AG20443 (cell line): Measurements from ENCODE around the gene RPS17.

Source experiments
- DNase-seq: peaks from one replicate; pipeline ENCODE4 v3.0.0; 2012; ENCODE audit warnings: low spot score, mixed read lengths

Gene RPS17

DNA sequence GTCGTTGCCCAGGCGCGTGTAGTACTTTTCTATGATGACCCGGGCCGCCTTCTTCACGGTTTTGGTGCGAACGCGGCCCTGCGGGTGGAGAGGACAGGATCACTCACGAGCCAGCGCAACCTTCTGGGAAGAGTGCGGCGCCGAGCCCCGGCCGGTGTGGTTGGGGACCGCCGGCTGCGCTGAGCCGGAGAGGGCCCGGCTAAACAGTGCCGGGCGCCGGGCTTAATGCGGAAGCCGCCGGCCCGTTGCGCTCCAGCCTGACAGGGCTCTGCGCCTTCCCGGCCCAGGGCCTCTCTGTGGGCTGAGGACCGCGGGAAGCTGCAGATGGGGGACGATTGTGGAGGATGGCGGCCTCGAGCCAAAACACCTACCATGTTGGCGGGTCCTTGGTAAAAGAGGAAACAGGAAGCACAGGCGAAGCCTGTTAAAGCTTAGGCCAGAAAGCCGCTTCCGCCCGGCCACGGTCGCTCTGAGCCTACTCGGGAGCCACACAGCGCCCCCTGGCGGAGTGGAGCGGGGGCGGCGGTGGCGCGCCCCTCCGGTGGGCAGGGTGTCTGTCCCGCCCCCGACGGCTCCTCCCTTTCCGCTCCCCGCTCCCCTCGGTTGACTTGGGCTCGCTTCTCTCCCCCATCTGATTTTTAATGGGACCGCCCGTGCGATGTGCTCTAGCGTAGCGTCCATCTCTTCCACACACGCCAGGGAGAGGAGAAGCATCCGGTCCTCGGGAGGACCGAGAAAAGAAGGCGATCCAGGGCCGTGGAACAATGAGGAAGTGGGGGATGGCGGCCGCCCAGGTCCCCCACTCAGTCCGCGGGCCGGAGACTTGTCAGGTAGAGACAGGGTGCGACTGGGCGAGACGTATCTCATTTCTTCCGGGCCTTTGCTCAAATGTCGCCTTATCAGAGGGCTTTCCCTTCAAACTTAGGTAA is at the start of gene RPS17:
RPS17 (minus strand) TSS at position 403 of the 929 bp plus-strand sequence; CDS start at position 374, 29 bp downstream.
- peak; percentile 100 for DNase-seq

DNA sequence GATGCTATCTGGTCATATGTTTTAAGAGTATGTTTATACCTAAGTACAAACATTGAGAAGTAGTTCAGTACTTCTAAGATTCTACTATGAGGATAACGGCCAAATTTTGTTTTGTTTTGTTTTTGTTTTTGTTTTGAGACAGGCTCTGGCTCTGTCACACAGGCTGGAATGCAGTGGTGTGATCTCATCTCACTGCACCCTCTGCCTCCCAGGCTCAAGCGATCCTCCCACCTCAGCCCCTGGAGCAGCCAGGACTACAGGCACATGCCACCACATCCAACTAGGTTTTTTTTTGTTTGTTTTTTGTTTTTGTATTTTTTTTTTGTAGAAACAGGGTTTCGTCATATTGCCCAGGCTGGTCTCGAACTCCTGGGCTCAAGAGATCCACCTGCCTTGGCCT is 47.5 kb upstream of the RPS17 start:
- no peak for DNase-seq

DNA sequence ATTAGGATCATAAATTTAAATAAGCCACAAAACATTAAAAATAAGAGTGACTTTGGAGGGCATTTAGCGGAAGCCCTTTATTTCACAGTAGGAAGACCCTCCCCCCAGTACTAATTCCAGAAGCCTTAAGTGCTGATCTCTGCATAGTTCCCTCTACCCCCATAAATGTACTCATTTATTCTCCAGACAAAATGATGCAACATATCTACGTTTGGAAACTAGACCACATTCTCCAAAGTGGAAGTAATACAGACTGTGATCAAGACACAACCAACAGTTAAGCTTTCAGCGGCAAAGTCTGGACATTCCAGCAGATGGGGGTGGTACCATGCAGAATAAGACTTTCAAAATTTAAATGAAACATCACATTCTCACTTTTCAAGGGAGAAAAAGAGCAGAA is 44.8 kb upstream of the RPS17 start:
- peak; percentile 50 for DNase-seq

DNA sequence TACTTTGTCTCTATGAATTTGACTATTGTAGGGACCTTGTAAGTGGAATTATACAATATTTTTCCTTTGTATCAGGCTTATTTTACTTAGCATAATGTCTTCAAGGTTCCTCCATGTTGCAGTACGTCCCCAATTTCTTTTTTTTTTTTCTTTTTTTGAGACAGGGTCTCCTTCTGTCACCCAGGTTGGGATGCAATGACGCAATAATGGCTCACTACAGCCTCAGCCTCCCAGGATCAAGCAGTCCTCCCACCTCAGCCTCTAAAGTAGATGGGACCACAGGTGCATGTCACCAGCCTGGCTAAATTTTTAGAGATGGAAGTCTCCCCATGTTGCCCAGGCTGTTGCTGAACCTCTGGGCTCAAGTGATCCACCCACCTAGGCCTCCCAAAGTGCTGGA is 40.5 kb upstream of the RPS17 start:
- no peak for DNase-seq

DNA sequence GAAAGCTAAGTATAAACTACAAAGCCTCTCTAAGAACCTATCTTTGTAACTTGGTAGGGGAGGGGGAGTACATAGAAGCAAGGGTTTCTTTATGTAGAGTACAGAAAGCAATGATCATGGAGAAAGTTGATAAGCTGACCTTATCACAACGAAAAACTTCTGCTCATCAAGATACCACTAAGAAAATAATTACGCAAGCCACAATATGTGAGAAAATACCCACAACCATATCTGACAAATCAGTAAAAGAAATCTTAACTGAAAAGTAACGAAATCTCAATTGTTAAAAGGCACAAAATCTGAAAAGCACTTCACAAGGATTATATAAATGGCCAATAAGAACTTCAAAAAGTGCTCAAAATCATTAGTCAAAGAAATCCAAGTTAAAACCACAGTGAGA is 35.1 kb upstream of the RPS17 start:
- no peak for DNase-seq

DNA sequence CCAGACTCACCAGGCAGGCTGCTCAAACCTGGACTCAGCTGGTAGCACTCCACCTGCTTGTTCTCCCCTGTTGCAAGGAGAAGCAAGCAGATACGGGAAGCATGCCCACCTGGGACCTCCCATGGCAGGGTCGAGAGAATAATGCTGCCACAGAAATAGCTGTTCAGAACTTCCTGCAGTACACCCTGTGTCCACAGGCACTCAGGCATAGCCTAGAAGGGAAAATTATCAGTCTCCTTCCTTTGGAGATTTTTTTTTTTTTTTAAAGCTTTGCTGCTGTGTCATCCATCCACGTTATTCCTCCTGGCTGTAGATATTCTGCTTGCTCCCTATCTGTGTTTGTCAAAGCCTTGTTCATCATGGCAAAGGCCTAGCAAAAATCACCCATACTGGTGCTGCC is 32.7 kb upstream of the RPS17 start:
- no peak for DNase-seq

DNA sequence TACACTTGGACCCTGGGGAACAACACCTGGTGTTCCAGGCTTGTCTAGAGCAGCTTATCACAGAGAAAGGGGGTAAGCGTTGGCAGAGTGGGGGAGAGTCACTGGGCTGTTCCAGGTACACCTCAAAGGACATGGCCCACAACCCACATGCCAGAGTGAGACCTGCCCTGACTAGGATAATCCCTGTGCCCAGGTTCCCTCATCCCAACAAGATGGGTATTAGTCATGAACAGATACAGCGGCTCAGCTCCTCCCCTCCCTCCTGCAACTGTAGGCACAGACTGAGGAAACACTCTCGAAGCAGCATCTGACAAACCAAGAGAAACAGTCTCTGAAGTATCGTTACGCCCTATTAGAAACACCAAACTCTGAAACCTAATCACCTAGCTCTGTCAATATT is 32.1 kb upstream of the RPS17 start:
- DNase-seq: peak; percentile 32

DNA sequence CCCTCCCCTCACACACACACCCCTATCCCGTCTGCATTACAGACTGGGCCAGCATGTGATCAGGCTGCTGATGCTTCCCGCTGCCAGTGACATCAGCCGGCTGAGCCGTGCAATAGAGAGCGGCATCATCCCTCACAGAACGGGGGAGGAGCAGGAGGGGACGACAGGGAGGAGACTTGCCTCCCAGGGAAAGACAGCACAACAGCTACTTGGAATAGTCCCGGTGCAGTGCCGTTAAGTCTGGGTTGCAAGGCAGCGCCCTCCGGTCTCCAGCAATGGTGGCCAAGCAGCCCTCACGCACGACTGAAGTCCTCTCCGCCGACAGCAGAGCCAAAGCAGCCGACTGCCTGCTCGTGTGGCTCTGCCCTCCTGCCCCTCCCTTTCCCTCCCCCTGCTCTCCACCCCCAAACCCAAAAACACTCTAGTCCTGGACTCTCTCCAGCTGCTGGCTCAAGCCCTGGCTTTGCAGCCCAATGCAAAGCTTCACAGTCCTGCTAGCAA is 31.5 kb upstream of the RPS17 start:
- peak; percentile 93 for DNase-seq

DNA sequence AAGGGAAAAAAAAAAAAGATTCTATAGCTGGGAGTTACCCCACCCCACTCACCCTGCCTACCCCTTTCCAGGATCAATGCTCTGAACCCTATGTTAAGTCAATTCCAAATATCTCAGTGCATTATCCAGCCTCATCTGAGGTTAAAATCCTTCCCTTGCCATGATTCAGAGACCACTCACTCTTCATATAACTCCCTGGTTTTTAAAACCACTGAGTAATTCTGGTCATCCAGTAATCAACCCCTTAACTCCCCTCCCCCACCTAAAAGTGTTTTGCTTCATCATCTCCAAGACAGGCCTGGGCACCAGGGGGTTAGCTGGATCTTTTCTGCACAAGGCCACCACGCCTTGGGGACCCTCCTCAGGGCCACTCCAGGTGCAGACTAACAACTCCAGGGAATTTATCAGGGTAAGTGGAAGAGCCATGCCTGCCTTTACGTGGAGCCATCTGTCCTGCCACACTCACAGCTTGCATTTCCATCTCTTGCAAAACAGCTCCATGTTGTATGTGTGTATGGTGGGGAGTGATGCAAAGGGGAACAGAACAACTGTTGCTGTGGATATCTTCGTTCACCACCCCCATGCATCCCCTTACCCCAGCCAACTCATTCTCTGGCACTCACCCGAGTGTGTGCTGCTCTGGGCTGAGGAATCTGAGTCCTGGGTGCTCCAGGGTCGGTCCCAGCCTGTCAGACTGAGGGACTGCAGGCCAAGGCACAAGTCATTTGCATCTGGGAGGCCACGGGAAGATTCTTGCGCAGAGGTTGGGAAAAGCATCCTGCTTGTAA is 30.7 kb upstream of the RPS17 start:
- DNase-seq: peak; percentile 20

DNA sequence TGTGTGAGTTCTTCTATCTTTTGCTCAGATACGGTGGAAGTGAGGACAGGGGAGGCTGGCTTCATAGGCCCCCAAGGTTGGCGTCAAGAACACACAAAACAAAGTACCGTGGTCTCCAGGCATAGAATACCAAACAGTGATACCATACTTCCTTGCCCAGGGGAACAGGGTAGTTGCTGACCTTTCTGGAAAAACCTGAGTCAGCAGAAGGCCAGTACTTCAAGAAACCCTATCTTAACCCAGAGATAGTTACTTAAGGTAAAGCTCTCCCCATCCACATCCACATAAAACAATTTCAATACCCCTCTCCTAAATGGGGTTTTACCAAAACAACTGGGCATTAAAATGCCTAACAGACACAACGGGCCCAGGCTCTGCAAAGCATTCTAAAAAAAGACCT is 29.6 kb upstream of the RPS17 start:
- no peak for DNase-seq

DNA sequence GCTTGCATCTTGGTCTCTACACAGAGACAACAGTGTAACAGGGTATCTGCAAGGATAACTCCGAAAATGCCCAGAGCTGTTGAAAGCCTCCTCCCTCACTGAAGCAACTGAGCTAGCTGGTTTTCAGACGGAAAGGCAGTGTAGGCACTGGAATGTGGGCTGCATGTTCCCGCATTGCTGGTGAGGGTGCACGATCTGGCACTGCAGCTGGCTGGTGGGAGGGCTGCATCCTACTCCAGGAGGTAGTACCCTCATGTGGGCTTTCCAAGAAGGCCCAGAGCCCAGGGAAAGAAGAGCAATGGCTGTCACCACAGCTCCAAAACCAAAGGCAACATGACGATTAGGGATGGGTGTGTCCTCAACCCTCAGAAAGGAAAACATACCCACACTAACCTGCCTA is 28.7 kb upstream of the RPS17 start:
- DNase-seq: no peak

DNA sequence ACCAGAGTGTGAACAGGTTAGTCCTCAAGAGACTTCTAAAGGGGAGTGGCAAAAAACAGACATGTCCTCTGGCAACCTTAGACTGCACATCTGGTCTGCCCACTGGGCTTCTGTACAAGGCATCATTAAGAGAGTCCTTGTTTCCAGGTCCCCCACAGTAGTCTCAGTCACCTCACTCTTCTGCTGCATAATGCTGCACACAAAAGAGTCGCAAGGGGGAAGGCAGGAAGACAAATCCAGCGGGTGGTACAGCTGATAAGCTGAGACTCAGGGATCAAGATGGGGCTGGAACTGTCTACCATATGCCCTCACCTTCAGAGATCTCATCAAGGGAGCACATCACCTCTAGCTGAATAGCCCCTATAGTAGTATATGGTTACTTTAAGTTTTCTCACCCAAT is 27.4 kb upstream of the RPS17 start:
- DNase-seq: no peak

DNA sequence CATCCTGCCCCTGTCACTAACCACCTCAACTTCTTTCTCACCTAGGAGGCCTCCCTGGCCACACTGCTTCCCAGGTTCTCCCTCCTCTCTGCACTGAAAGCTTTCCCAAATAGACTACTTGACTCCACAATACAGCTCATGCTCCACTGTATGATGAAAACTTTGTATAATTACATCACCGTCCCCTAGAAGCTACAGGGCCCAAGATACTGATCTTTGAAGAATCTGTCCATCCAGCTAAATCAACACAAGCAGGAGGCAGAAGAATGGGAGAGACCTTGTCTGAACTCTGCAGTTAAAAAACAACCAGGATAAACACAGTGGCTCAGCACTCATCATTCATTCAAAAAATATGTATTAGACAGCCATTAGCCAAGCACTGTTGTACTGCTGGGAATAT is 26.4 kb upstream of the RPS17 start:
- DNase-seq: peak; percentile 18

DNA sequence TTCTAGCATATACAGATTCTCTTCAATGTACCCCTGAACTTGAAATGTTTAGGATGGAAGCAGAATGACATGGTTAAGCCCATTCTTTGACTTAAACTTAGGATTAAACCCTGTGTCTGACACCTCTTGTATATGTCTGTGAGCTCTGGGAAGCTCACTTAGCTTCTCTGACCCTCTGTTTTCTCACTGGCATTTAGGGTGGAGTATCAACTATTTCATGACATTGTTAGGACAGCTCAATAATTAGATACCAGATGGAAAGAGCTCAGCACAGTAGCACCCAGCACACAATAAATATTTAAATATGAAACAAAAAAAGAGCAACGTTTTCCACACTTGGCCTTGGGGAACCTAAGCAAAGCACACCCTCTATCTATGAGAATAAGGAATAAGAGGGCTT is 18.2 kb upstream of the RPS17 start:
- DNase-seq: no peak

DNA sequence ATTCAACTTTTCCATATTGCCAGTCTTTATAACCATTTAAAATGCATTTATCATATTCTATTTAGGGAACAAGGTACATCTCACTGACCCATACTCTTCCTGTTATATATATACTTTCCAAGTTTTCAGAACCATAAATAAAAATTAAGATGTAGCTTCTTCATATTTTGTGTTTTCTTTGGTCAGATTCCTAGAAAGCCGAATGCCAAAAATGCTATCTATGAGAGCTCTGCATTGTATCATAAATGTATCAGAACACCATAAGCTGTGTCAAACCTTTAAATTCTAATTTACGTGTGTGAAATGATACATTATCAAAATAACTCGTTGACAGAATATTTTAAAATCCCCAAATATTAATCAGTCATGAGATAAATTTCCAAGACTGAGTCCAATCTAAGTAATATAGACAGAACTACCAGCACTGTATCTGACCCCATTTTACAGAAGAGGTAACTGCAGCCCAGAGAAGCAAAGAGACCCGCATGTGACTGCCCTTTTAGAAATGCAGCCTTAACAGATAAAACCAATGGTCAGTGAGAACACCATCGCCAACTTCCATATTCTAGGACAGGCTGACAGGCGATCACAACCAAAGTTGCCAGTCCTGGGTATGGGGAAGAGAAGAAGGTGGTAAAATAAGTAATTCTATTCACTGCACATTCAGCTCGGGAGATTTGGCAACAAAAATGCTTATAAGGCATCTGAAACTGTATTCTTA is 16.2 kb upstream of the RPS17 start:
- DNase-seq: no peak

DNA sequence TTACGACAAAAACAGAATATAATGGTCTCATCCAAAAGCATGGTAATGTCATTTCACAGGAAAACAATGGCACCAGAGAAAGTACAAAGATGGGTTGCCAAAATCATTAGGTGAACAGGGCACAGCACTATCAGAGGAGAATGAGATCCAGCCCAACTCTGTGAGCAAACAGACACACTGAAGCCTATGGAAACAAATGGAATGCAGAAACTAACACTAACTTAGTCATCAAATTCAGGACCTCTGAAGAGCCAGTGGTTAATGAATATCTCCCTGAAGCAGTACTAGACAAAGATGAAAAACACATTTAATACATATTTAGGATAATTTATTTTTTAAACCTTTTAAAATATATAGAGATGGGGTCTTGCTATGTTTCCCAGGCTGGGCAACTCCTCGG is 14.6 kb upstream of the RPS17 start:
- no peak for DNase-seq

DNA sequence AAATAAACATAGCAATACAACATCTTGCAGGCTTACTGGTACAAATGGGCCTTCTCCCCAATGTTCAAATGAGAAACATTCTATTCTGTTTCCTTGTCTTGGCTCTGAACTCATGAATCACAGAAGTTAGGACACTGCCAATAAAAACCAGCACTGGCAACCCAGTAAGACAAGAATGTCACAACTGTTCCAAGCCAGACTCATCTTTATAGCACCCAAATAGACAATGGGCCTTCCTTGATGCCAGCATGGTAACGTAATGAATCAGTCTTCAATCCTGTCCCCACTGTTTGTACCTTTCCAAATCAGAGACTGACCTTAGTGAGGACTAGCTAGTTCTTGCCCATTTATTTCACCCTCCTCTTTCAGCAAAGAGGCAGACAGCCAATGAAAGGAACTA is 14.1 kb upstream of the RPS17 start:
- peak; percentile 66 for DNase-seq

DNA sequence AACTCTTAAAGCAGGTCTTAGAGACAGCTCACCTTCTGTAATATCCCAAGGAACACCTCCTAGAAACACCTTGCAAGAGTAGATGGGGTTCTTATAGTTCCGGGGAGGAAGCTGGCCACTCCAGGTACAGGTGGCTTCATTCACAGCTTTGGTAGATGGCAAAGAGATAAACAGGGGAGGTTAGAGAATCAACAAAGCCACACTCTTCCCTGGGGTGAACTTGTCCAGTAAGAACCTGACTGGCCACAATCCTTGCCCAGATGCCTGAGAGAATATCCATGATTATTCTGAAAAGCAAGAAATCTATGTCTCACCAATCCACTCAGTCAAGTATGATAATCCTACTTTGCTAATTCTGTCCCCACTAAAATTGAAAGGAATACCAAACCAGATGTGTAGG is 13.6 kb upstream of the RPS17 start:
- no peak for DNase-seq

DNA sequence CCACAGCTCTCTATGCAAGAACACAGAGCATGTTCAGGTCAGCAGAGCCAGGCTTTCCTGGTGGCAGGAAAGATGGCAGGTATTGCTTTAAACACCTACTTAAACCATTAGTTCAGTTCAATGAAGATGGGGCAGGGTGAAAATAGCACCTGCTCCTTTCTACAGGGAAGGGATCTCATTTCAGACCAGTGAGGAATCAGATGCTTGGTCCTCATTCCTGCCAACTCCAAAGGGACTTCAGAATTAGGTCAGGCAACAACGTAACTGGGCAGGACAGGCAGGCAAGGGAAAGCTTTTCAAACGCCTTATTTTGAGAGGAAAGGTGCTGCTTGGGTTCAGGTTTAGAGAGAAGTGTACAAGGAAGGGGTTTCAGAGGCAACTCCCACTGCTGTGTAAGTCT is 12.6 kb upstream of the RPS17 start:
- no peak for DNase-seq

DNA sequence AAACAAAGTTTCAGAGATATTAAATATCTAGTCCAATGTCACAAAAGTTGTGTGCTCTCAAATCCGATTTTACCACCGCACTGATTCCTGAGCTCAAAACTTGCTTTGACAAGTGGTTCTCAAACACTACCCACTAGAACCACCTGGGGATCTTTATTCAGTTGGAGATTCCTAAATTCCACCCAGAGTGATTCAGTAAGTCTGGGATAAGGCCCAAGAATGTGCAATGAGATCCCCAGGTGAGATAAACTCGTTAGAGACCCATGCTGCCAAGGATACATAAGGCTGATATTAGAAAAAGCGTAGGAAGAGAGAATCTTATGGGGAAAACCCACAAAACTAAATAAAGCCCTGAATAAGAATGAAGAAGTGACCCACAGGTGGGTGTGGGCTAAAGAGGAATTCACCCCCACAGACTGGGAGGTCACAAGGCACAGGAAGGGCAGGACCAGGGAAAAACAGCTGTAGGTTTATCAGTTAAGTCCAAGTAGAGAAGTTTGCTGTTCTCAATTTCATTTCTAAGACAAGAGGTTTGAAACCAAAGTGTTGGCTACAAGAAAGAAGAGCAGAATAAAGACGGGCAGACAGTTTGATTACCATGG is 11.5 kb upstream of the RPS17 start:
- DNase-seq: no peak

DNA sequence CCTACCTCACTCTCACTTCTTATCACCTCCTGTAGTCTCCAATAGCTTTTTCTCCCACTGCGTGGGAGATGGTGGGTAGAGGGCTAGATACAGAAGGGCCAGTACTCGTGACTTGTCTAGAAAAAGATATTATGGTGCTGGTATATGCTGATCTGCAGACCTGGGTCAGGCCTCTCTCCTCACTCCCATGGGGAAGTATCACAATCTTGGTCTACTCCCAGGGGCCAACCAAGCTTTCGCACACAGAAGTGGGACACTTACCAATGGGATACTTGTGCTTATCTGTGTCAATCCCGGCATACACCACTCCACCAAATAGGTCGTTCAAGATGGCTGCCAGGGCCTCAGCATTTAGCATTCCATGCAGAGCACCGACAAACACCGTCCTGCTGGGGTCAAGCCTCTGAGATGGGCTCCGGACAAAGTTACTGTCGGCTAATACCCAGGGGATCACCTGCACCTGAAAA is 9.0 kb upstream of the RPS17 start:
- DNase-seq: no peak

DNA sequence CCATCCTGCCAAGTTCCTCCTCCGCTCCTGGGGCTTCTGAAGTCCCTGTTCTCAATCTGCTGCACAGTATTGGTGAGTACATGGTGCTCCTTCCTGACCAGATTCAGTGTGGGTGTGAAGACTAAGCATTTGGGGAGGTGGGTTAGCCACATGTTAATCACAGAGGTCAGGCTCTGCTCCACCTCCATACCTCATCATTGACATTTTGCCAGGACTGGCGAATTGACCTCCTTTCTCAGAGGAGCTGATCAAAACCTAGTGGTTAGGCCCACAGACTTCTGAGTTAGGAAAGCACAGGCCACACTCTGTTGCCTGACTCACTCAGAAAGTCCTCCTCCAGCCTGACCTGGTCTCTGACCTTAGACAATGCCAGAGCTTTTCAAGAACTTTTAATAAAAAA is 8.4 kb upstream of the RPS17 start:
- DNase-seq: no peak
